Endothelial cell of umbilical vein (primary cell): ENCODE results near the gene OBP2B. TPM values are rescaled to one million over a fixed set of nuclear protein-coding genes. Genes with fewer than 3 reads are reported as not detected.

Experiments used
- BruUV-seq: library from RNA; stranded (reverse); fragments of 400-500 nt; replicated peaks from 2 replicates; lab custom pipeline; 2021; lab: Mats Ljungman, UMichigan
- CTCF ChIA-PET: fragments of 300-600, 350-600 bp; sonication (Branson Sonifier 250); formaldehyde crosslinking; loops from one replicate; lab custom pipeline; 2021; ENCODE audit warnings: antibody characterized with exemption, inconsistent platforms; lab: Charles Lee
- POLR2A ChIA-PET: fragments of 300-600, 350-600 bp; sonication (Branson Sonifier 250); formaldehyde crosslinking; loops from one replicate; lab custom pipeline; 2021; ENCODE audit warnings: antibody characterized with exemption, inconsistent platforms; lab: Charles Lee
- DNase-seq: peaks from one replicate; pipeline ENCODE4 v3.0.0-alpha.2; 2011; ENCODE audit warnings: low read depth, low spot score
- FAIRE-seq: peaks from 2 replicates; lab custom pipeline; 2011; peaks lifted over from hg19 to GRCh38; lab: Jason Lieb, UNC
- H2AFZ ChIP-seq: 2 replicates; pipeline ENCODE4 v1.6.0; 2012; ENCODE audit warnings: low read depth, low read length, control low read depth, inconsistent platforms
- H3K27ac ChIP-seq: 2 replicates; pipeline ENCODE4 v1.5.1; 2011; ENCODE audit warnings: low read depth, mild to moderate bottlenecking, control low read depth, low read length, moderate library complexity; ENCODE audit not compliant: insufficient read depth
- H3K27me3 ChIP-seq, 2 experiments: 2 replicates each; pipeline versions ENCODE4 v1.6.0 to v1.6.1; 2011; ENCODE audit warnings: low read length in 2 of 2, mixed read lengths in 1 of 2; ENCODE audit not compliant: control insufficient read depth in 2 of 2, insufficient read depth in 2 of 2
- H3K36me3 ChIP-seq, 2 experiments: 2 replicates in 1 of 2; 3 replicates in 1 of 2; pipeline ENCODE4 v1.5.1; 2011; ENCODE audit warnings: low read length in 2 of 2, mild to moderate bottlenecking in 1 of 2, moderate library complexity in 1 of 2; ENCODE audit not compliant: control insufficient read depth in 2 of 2, insufficient read depth in 2 of 2; ENCODE audit errors: extremely low read depth in 1 of 2
- H3K4me1 ChIP-seq: 3 replicates; pipeline ENCODE4 v1.5.1; 2011; ENCODE audit warnings: mild to moderate bottlenecking, low read length; ENCODE audit not compliant: control insufficient read depth, insufficient read depth; ENCODE audit errors: extremely low read depth
- H3K4me2 ChIP-seq: 2 replicates; pipeline ENCODE4 v1.6.1; 2011; ENCODE audit warnings: low read length, control low read depth, mixed read lengths; ENCODE audit not compliant: insufficient read depth
- H3K4me3 ChIP-seq, 3 experiments: fragments of 200-600 bp in 1 of 3; sonication (generic), shearing (Covaris generic) in 1 of 3; replicated peaks in 1 of 3; 2 replicates each; pipeline ENCODE4 v1.5.1; 2011 to 2016; ENCODE audit warnings: control low read depth in 3 of 3, low read length in 3 of 3, mild to moderate bottlenecking in 2 of 3, inconsistent platforms in 1 of 3, low read depth in 1 of 3, moderate library complexity in 1 of 3; ENCODE audit not compliant: insufficient read depth in 1 of 3
- H3K79me2 ChIP-seq: 2 replicates; pipeline ENCODE4 v1.6.0; 2012; ENCODE audit warnings: low read length, inconsistent platforms; ENCODE audit not compliant: control insufficient read depth, insufficient read depth
- H3K9ac ChIP-seq: replicated peaks from 2 replicates; pipeline ENCODE3; 2011; ENCODE audit warnings: low read length, control low read depth; ENCODE audit not compliant: insufficient read depth; ENCODE audit errors: extremely low read depth
- H3K9me1 ChIP-seq: replicated peaks from 3 replicates; pipeline ENCODE4 v1.6.0; 2011; ENCODE audit warnings: mild to moderate bottlenecking, low read length; ENCODE audit not compliant: control insufficient read depth, insufficient read depth; ENCODE audit errors: extremely low read depth
- H3K9me3 ChIP-seq: replicated peaks from 2 replicates; pipeline ENCODE4 v1.5.1; 2012; ENCODE audit warnings: low read length, inconsistent platforms; ENCODE audit not compliant: control insufficient read depth, insufficient read depth
- H4K20me1 ChIP-seq: replicated peaks from 2 replicates; pipeline ENCODE3; 2011; ENCODE audit warnings: mild to moderate bottlenecking, low read length; ENCODE audit not compliant: control insufficient read depth, insufficient read depth; ENCODE audit errors: extremely low read depth
- CTCF ChIP-seq, 2 donors: IDR thresholded peaks; 1 replicate in 1 of 2; 2 replicates in 1 of 2; pipeline ENCODE4 v1.5.1; 2011; ENCODE audit warnings: low read length in 2 of 2, mild to moderate bottlenecking in 2 of 2, moderate library complexity in 2 of 2, control low read depth in 1 of 2, inconsistent platforms in 1 of 2, low read depth in 1 of 2; ENCODE audit not compliant: insufficient read depth in 1 of 2; ENCODE audit errors: extremely low read depth in 1 of 2
- EZH2 ChIP-seq: IDR thresholded peaks from 2 replicates; pipeline ENCODE4 v1.6.1; 2012; ENCODE audit warnings: borderline replicate concordance, low read depth, mild to moderate bottlenecking, moderate library complexity, low read length, inconsistent platforms; ENCODE audit not compliant: severe bottlenecking
- GATA2 ChIP-seq: IDR thresholded peaks from 2 replicates; pipeline ENCODE4 v1.7.0; 2011; ENCODE audit warnings: low read depth, mild to moderate bottlenecking, moderate library complexity, mixed read lengths, low read length; ENCODE audit not compliant: insufficient read length, insufficient read depth
- JUN ChIP-seq: IDR thresholded peaks from 2 replicates; pipeline ENCODE4 v1.6.1; 2011; ENCODE audit warnings: borderline replicate concordance, low read depth; ENCODE audit not compliant: insufficient read length, insufficient read depth
- MYC ChIP-seq: IDR thresholded peaks from one replicate; pipeline ENCODE4 v1.6.1; 2011; ENCODE audit warnings: mild to moderate bottlenecking, low read depth, low read length
- POLR2A ChIP-seq: IDR thresholded peaks from 2 replicates; pipeline ENCODE4 v1.6.1; 2012; ENCODE audit warnings: low read depth, mild to moderate bottlenecking, control low read depth, low read length
- POLR2AphosphoS5 ChIP-seq: IDR thresholded peaks from 2 replicates; pipeline ENCODE4 v1.6.1; 2012; ENCODE audit warnings: low read depth, mild to moderate bottlenecking, control low read depth, low read length, moderate library complexity; ENCODE audit not compliant: insufficient read depth
- dilution Hi-C: fragments of 300-500 bp; cut with MboI; formaldehyde crosslinking; loops from one replicate; pipeline ENCODE4 v1.15.0; 2019; ENCODE audit warnings: low sequenced_read_pairs; ENCODE audit not compliant: extremely low pct_ligation_motif_present
- intact Hi-C: fragments of 100-400 bp; cut with micrococcal nuclease; formaldehyde crosslinking; loops from one replicate; pipeline ENCODE4 v1.10.0; 2022
- polyA plus RNA-seq, 4 experiments: library from polyadenylated mRNA; depleted of rRNA in 3 of 4; stranded (reverse) in 3 of 4; unstranded in 1 of 4; fragments of >200 nt; gene quantifications; 2 replicates each; pipeline versions ENCODE4 v1.2.1 to v1.2.3, GENCODE V29; 2011 to 2012; ENCODE audit warnings: missing spikeins in 1 of 4
- total RNA-seq: library from RNA; stranded (reverse); gene quantifications from 2 replicates; pipeline ENCODE4 v1.2.3, GENCODE V29; 2021

OBP2B gene
- total and polyA plus RNA-seq, 2 donors (not counting 3 experiments of a cell fraction or from before 2014, with no cell fraction given), result not detected

- no peak overlapping the region for H2AFZ ChIP-seq
- no peaks in the 10 kb centered on the region for H3K79me2 ChIP-seq
- H3K4me3 ChIP-seq, result no peak overlapping the region
- dilution Hi-C loops, result no loop called here
- H3K4me2 ChIP-seq, result no peak overlapping the region
- no peaks in the 10 kb centered on the region for H3K4me1 ChIP-seq
- H3K27me3 ChIP-seq, result peaks cover 0 to 4% of the 10 kb centered on the region in 2 experiments
- POLR2A ChIA-PET, result no interaction called here
- DNase-seq, result no peak
- H3K36me3 ChIP-seq, result no peaks in the 10 kb centered on the region
- no peak overlapping the region for H3K27ac ChIP-seq
- TF ChIP-seq MYC, result no peak
- CTCF ChIA-PET, result interaction anchor here (1.4 to 2.4 kb wide), 2 partner anchors 14 to 16 kb away, joined by 5 to 8 read pairs; no protein-coding TSS in a partner anchor
- no peaks in the 10 kb centered on the region for H3K9me3 ChIP-seq
- H4K20me1 ChIP-seq, result no peaks in the 10 kb centered on the region
- intact Hi-C loops, result no loop called here
- no peak for FAIRE-seq
- no peak overlapping the region for H3K9ac ChIP-seq
- no peaks in the 10 kb centered on the region for H3K9me1 ChIP-seq
- BruUV-seq, result no TSS peak
Measured at GRCh38 chr9:133201424-133202144, 7.5 kb downstream of the OBP2B start.

GRCh38 chr9:133200631-133201030 is 8.4 kb downstream of the OBP2B start:
- H3K9ac ChIP-seq, result no peak overlapping the region
- intact Hi-C loops, result no loop called here
- no peaks in the 10 kb centered on the region for H3K79me2 ChIP-seq
- no peaks in the 10 kb centered on the region for H3K9me1 ChIP-seq
- H3K27me3 ChIP-seq, result peaks cover 0 to 4% of the 10 kb centered on the region in 2 experiments
- no peaks in the 10 kb centered on the region for H4K20me1 ChIP-seq
- no TSS peak for BruUV-seq
- H3K27ac ChIP-seq, result no peak overlapping the region
- no peaks in the 10 kb centered on the region for H3K9me3 ChIP-seq
- dilution Hi-C loops, result no loop called here
- H3K36me3 ChIP-seq, result no peaks in the 10 kb centered on the region
- no peaks in the 10 kb centered on the region for H3K4me1 ChIP-seq
- no peak for FAIRE-seq
- TF ChIP-seq JUN (no peak), EZH2 (no peak), POLR2AphosphoS5 (no peak), POLR2A (no peak), CTCF (IDR thresholded peaks at IDR 0.05; ENCODE audit: extremely low read depth in 1 of 2, insufficient read depth in 1 of 2, low read depth in 1 of 2, low read length in 2 of 2) (no peak), GATA2 (no peak), MYC (no peak)
- H3K4me3 ChIP-seq, result no peak overlapping the region
- H3K4me2 ChIP-seq, result no peak overlapping the region
- no peak for DNase-seq
- ChIA-PET POLR2A (no interaction called here), CTCF (interaction anchor here (1.6 to 2.4 kb wide), 2 partner anchors 13 to 14 kb away, joined by 5 to 8 read pairs; no protein-coding TSS in a partner anchor)
- no peak overlapping the region for H2AFZ ChIP-seq
